CD4-positive, alpha-beta T cell (primary cell): ENCODE data around the gene DRC7. TPM values are rescaled to one million over a fixed set of nuclear protein-coding genes. Genes with fewer than 3 reads are reported as not detected.

Experiments used
- ATAC-seq: fragments of 200-7000 bp; cut with Tn5 transposase; one replicate; pipeline ENCODE4 v1.10.0; 2022; ENCODE audit warnings: mild to moderate bottlenecking; ENCODE audit not compliant: poor library complexity
- CTCF ChIA-PET: fragments of 350-600 bp; sonication (Branson Sonifier 250); formaldehyde crosslinking; loops from one replicate; lab custom pipeline; 2021; ENCODE audit warnings: antibody characterized with exemption, inconsistent platforms; lab: Charles Lee
- POLR2A ChIA-PET: fragments of 350-600 bp; sonication (Branson Sonifier 250); formaldehyde crosslinking; loops from one replicate; lab custom pipeline; 2021; ENCODE audit warnings: antibody characterized with exemption, inconsistent platforms; lab: Charles Lee
- DNase-seq, 14 experiments: peaks; one replicate each; pipeline ENCODE4 v3.0.0-alpha.2; 2013 to 2020; ENCODE audit warnings: mixed read lengths in 2 of 14
- H3K27ac ChIP-seq, 2 donors: one replicate each; pipeline versions ENCODE4 v1.5.1 to v1.7.0; 2013; ENCODE audit warnings: low read length in 2 of 2, low read depth in 1 of 2, mild to moderate bottlenecking in 1 of 2
- H3K27me3 ChIP-seq, 2 experiments: 1 replicate in 1 of 2; 2 replicates in 1 of 2; pipeline versions ENCODE4 v1.6.1 to v1.7.0; 2013; ENCODE audit warnings: low read length in 2 of 2, control low read depth in 1 of 2, mild to moderate bottlenecking in 1 of 2, moderate library complexity in 1 of 2; ENCODE audit not compliant: insufficient read depth in 2 of 2, control insufficient read depth in 1 of 2
- H3K36me3 ChIP-seq: one replicate; pipeline ENCODE4 v1.6.1; 2013; ENCODE audit warnings: low read length, control low read depth; ENCODE audit not compliant: insufficient read depth
- H3K4me1 ChIP-seq: one replicate; pipeline ENCODE4 v1.6.1; 2013; ENCODE audit warnings: low read length, control low read depth; ENCODE audit not compliant: insufficient read depth
- H3K4me3 ChIP-seq: one replicate; pipeline ENCODE4 v1.5.1; 2013; ENCODE audit warnings: mild to moderate bottlenecking, low read length, moderate library complexity
- H3K9me3 ChIP-seq, 2 experiments: 1 replicate in 1 of 2; 2 replicates in 1 of 2; pipeline versions ENCODE4 v1.6.1 to v1.7.0; 2013; ENCODE audit warnings: low read length in 2 of 2, mild to moderate bottlenecking in 2 of 2, control low read depth in 1 of 2, moderate library complexity in 1 of 2; ENCODE audit not compliant: control insufficient read depth in 1 of 2, insufficient read depth in 1 of 2
- H3K27ac Mint-ChIP-seq: one replicate; pipeline ENCODE4 v1.8.0; 2020; ENCODE audit warnings: mixed read lengths
- H3K27me3 Mint-ChIP-seq: one replicate; pipeline ENCODE4 v1.8.0; 2021; ENCODE audit warnings: mixed read lengths
- H3K36me3 Mint-ChIP-seq: one replicate; pipeline ENCODE4 v1.8.0; 2021; ENCODE audit warnings: low read depth, mixed read lengths
- H3K4me1 Mint-ChIP-seq: one replicate; pipeline ENCODE4 v1.8.0; 2021; ENCODE audit warnings: low read depth, mixed read lengths
- H3K4me3 Mint-ChIP-seq: one replicate; pipeline ENCODE4 v1.8.0; 2020; ENCODE audit warnings: mild to moderate bottlenecking, mixed read lengths
- H3K9me3 Mint-ChIP-seq: one replicate; pipeline ENCODE4 v1.8.0; 2020; ENCODE audit warnings: mixed read lengths
- intact Hi-C, 2 experiments: fragments of 100-400 bp; cut with DNase I in 1 of 2; cut with micrococcal nuclease in 1 of 2; formaldehyde crosslinking; loops; one replicate each; pipeline versions ENCODE4 v1.15.1 to v1.9.0; 2023 to 2025; cut with DNase I, micrococcal nuclease
- total RNA-seq, 174 experiments: library from RNA in 2 of 174; stranded (reverse) in 2 of 174; gene quantifications; one replicate each; pipeline ENCODE4 v1.2.3 and lab custom pipeline; 2021 to 2026
- TF ChIP-seq, protein P1 (sequence below): fragments of 200-600 bp; IDR thresholded peaks from one replicate; pipeline ENCODE4 v1.8.0; 2022; ENCODE audit warnings: antibody characterized with exemption, mild to moderate bottlenecking

DRC7 gene
- total RNA-seq, 2 experiments from 2014 or later = not detected

DNA sequence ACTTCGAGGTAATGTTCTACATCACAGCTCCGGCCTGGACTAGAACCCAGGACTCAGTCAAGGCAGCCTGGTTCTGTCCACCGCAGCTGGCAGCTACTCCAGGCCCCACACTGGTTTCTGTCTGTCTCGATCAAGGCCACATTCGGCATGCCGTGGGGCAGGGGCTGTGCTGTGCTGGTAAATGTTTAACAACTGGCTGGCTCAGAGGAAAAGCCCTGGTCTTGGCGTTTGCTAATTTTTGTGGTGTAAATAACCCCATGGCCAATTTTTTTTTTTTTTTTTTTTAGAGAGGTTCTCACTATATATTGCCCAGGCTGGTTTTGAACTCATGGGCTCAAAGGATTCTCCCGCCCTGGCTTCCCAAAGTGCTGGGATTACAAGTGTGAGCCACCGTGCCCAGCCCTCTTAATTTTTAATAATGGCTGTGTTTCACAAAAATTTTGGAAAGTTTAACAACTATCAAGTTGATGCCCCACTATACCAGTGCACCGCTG lies 328 bp upstream of the DRC7 start:
- Mint-ChIP-seq H3K9me3 (no peaks in the 10 kb centered on the region), H3K27ac (no peak overlapping the region), H3K27me3 (no peaks in the 10 kb centered on the region), H3K4me1 (peaks cover 15% of the 10 kb centered on the region), H3K36me3 (no peaks in the 10 kb centered on the region), H3K4me3 (no peak overlapping the region)
- Histone ChIP-seq H3K4me1 (peaks cover 19% of the 10 kb centered on the region), H3K9me3 (no peaks in the 10 kb centered on the region), H3K27me3 (no peaks in the 10 kb centered on the region), H3K36me3 (no peaks in the 10 kb centered on the region), H3K4me3 (no peak overlapping the region), H3K27ac (no peak overlapping the region)
- no peak for ATAC-seq
- ChIA-PET CTCF (no interaction called here), POLR2A (interaction anchor here (1.0 kb wide), 1 partner anchor 42 kb away, joined by 3 read pairs; the partner anchor contains the start of gene KATNB1)
- intact Hi-C loops = no loop called here
- no peak for DNase-seq
- TF ChIP-seq, protein P1, sequence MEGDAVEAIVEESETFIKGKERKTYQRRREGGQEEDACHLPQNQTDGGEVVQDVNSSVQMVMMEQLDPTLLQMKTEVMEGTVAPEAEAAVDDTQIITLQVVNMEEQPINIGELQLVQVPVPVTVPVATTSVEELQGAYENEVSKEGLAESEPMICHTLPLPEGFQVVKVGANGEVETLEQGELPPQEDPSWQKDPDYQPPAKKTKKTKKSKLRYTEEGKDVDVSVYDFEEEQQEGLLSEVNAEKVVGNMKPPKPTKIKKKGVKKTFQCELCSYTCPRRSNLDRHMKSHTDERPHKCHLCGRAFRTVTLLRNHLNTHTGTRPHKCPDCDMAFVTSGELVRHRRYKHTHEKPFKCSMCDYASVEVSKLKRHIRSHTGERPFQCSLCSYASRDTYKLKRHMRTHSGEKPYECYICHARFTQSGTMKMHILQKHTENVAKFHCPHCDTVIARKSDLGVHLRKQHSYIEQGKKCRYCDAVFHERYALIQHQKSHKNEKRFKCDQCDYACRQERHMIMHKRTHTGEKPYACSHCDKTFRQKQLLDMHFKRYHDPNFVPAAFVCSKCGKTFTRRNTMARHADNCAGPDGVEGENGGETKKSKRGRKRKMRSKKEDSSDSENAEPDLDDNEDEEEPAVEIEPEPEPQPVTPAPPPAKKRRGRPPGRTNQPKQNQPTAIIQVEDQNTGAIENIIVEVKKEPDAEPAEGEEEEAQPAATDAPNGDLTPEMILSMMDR = no peak

DNA sequence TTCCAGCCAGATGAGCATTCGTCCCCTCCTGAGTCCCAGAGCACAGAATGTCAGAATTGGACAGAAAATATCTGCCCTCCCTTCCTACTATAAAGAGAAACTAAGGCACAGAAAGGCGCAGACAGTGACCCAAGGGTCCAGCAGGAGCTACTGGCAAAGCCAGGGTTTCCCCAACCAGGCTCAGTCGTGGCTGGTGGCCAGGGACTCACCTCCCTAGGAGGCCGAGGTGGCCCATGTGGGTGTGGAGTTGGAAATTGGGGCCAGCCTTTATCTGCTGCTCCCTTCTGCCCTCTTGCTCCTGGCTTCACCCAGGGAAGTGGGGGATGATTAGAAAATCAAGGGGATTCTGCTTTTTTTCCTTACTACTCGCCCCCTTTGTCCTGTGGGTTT lies 1.1 kb downstream of the DRC7 start:
- no peaks in the 10 kb centered on the region for H3K27me3 ChIP-seq
- intact Hi-C loops = no loop called here
- no peaks in the 10 kb centered on the region for H3K9me3 ChIP-seq
- H3K27me3 Mint-ChIP-seq = no peaks in the 10 kb centered on the region
- peaks cover 5% of the 10 kb centered on the region for H3K4me1 ChIP-seq
- no peak overlapping the region for H3K27ac Mint-ChIP-seq
- no peak for DNase-seq
- H3K36me3 Mint-ChIP-seq = no peaks in the 10 kb centered on the region
- no peaks in the 10 kb centered on the region for H3K9me3 Mint-ChIP-seq
- H3K27ac ChIP-seq = no peak overlapping the region
- no peaks in the 10 kb centered on the region for H3K36me3 ChIP-seq
- peaks cover 5% of the 10 kb centered on the region for H3K4me1 Mint-ChIP-seq
- H3K4me3 Mint-ChIP-seq = no peak overlapping the region
- ChIA-PET POLR2A (no interaction called here), CTCF (no interaction called here)
- no peak overlapping the region for H3K4me3 ChIP-seq
- TF ChIP-seq, protein P1 = no peak
- ATAC-seq = no peak

DNA sequence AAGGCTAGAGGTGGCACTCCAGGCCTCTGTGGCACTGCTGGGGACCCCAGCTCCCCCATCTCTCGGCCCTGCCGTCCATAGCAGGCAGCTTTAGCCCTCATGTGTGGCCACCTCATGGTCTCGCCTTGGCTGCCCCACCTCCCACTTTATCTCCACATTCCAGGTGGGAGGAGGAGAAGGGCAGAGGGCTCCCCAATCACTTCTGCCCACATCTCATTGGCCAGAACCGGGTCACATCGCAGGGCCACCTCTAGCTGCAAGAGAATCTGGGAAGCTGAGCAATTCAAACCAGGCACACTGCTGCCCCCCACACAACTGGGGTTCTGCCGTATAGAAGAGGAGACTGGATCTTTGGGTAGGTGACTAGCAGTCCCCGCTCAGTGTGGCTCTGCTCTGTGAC lies 1.6 kb downstream of the DRC7 start:
- H3K27ac Mint-ChIP-seq = no peak overlapping the region

More for the DNA sequence above, 1.6 kb downstream of the DRC7 start:
- ATAC-seq (no peak), DNase-seq (no peak)
- no peaks in the 10 kb centered on the region for H3K9me3 ChIP-seq
- peaks cover 5% of the 10 kb centered on the region for H3K4me1 Mint-ChIP-seq
- no peak overlapping the region for H3K4me3 ChIP-seq
- CTCF ChIA-PET = no interaction called here
- POLR2A ChIA-PET = no interaction called here
- H3K4me3 Mint-ChIP-seq = no peak overlapping the region
- H3K27ac ChIP-seq = no peak overlapping the region
- H3K27me3 Mint-ChIP-seq = no peaks in the 10 kb centered on the region
- H3K27me3 ChIP-seq = no peaks in the 10 kb centered on the region
- peaks cover 5% of the 10 kb centered on the region for H3K4me1 ChIP-seq
- no peaks in the 10 kb centered on the region for H3K9me3 Mint-ChIP-seq
- H3K36me3 Mint-ChIP-seq = no peaks in the 10 kb centered on the region
- TF ChIP-seq, protein P1 = no peak
- H3K36me3 ChIP-seq = no peaks in the 10 kb centered on the region
- intact Hi-C loops = no loop called here
